CD4-positive, alpha-beta T cell treated with Interleukin-2 at 100 ng/mL for 4 hours (primary cell): Measurements from ENCODE around the gene SCAMP5.
A peak's percentile ranks its signal among the peaks of the same experiment; 100 is the strongest.

Experiments
- DNase-seq: peaks from one replicate; pipeline ENCODE4 v3.0.0-alpha.2; 2020; ENCODE audit warnings: low spot score

SCAMP5 gene, protein sequence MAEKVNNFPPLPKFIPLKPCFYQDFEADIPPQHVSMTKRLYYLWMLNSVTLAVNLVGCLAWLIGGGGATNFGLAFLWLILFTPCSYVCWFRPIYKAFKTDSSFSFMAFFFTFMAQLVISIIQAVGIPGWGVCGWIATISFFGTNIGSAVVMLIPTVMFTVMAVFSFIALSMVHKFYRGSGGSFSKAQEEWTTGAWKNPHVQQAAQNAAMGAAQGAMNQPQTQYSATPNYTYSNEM

DNA sequence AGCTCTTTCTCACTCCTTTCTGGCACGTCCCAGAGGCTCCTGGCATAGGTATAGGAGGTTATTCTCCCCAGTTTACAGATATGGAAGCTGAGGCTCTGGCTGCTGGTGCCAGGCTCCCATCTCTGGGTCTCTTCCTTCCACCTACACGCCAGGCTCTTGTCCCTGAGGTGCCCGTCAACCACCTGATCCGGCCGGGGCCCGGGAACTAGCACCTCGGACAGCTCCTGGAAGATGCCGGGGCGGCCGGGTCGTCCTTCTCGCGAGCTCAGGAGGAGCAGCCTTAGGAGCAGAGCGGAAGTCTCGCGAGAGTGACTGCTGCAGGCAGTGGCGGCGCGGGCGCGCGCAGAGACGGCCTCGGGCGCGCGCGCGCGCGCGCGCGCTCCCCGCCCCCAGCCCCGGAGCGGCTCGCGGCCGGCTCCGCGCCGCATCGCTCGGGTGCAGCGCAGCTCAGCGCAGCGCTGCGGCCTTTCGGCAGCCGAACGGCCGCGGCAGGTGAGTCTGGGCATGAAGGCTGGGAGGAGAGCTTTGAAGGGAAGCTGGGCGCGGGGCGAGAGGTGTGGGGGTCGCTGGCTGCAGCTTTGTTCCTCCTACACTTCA is at the start of gene SCAMP5:
Gene SCAMP5, plus strand, starts transcription at position 382 of the 597 bp plus-strand sequence. CDS start 16,277 bp downstream, outside the sequence.
- DNase-seq = peak; percentile 88

DNA sequence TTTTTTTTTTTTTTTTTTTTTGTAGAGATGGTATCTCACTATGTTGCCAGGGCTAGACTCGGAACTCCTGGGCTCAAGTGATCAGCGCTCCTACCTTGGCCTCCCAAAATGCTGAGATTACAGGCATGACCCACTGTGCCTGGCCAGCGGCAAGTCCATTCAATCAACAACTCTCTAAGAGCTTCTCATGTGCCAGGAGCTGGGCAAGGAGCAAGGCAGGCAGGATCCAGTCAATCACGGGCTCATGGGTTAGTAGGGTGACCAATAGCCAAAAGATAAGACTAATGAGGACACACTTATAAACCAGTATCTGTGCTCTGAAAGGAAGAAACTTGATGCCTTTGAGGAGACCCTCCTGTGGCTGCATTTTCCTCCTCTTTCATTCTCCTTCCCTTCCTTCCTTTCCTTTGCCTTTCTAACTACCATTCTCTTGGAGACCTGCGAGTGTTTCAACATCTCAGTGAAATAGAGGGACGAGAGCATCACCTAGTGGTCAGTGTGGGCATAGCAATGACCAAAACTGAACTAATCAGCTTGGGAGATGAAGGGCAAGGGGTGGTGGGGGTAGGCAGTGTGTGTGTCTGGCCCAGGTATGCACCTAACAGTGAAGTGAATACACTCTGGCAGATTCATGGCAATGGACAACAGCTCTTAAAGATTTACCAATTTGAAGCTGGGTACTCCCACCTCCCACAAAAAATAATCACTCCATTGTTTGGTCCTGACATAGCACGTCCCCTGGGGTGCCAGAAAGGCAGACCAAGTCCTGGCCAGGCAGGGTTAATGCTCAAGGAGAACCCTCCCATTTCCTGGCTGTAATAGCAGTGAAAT is 45.1 kb upstream of the SCAMP5 start:
- peak; percentile 86 for DNase-seq

DNA sequence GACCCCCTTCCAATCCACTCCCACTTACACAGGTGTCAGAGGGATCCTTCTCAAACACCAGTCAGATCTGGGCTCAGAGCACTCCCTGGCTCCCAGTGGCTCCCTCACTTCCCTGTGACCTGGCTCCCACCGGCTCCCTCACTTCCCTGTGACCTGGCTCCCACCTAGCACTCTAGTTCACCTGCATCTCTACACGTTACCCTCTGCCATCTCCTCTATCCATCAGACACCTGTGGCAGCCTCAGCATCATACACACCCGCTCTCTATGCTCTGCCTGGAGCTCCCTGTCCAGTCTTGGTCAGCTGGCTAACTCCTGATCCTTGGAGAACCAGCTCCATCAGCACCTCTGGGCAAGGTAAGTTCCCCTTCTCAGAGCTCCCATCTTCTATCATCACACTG is 44.4 kb upstream of the SCAMP5 start:
- DNase-seq = no peak

DNA sequence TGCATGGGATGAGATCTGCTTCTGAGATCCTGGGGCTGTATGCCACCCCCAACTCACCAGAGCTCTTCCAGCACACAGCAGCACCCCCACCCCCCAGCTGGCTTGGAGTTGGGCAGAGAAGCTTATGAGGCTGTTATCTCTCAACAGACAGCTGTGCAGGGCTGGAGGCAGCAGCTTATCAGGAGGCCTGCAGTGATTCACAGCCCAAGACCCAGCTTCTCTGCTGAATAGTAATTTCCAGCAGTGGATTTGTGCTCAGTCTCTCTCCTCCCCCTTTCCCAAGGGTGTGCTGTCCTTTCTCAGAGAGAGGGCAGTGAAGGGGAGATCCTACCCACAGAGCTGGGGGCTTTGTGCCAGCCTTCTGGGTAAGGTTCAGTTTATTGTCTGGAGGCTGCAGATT is 40.8 kb upstream of the SCAMP5 start:
- DNase-seq = no peak

DNA sequence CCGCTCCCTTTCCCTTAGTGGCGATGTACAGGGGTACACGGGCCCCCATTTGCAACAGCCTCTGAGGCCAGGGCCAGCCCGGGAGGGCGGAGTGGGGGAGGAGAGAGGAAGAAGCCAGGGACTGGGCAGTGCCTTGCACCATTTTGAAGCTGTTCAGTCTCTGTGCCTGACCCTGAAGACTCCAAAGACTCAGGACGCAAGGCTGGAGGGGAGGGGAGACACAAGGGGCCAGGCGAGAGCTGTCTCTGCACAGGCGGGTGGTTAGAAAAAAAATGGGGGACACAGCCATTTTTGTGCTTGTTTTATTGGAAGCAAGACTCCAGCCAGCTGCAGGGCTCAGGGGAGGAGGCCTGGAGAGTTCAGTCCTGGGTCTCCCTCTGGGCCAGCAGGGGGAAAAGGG is 40.3 kb upstream of the SCAMP5 start:
- DNase-seq = no peak

DNA sequence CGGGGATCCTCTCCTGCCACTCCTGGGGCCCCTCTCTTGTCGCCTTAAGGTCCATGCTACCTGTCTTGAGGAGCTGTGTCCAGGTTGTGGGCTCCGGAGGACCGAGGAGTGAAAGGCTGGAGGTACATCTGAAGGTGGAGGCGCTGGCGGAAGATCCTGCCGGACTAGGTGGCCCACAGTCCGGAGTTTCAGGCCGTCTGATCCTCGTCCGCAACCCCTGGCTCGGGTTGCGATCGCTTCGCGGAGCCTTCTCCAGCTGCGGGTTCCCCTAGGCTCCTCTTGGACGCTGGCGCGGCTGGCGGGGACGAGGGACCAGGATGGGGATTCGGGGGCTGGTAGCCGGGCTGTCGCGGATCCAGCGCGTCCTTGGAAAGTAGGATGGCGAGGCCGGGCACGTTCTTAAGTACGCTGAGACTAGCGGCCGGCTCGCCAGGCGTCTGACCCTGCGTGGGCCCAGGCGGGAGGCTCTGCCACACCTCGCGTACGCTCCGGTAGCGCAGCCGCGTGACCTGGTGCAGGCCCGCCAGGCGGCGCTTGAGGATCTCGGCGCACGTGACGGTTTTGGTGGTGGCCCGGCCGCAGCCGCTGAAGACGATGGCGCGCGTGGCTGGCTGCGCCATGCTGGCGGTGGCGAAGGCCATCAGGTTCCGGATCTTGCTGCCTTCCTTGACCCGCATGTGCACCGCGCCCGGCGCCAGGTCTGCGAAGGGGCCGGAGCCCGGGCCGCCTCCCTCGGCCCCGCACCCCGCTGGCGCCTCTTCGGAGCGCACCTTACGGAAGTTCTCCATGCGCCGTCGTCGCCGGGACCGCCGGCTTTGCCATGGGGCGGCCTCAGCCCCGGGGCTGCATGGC is 39.3 kb upstream of the SCAMP5 start:
- DNase-seq = peak; percentile 61

DNA sequence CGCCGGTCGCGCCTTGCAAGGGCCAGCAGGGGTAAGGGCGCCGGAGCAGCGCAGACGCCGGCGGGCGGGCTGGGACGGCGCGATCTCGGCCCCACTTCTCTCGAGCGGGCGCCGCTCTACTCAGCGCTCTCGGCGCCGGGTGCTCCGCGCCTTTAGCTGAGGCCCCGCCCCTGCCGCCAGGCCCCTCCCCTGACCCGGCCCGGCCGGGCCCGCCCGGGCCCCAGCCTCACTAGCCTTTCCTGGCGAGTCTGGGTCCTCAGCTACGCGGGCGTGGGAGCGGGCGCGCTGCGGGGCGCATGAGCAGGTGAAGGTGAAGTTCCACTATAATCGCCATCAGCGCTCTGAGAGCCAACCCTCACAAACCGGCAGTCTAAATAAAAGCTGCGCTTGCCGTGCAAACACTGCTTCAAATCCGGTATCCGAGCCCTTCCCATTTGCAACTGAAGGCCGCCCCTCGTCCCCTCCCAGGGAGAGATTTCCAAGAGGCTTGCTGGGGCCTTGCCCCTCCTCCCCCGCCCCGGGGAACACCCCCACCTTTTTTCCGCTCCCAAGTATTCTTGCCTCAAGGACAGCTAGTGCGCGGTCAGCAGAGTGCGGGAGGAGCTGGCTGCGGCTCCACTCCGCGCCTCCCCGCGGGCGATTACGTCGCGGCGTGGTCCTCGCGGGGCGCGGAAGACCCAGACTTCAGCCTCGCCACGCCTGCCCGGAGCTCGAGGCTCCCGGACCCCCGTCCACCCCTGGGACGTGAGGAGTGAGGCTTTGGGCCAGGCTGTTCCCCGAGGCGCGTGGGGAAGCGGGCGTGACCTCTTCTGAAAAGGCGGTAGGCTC is 38.5 kb upstream of the SCAMP5 start, which contains the start of gene RPP25:
Gene RPP25, minus strand, starts transcription at position 125 of the 828 bp plus-strand sequence. CDS start 189 bp downstream, outside the sequence.
- DNase-seq = peak; percentile 57

DNA sequence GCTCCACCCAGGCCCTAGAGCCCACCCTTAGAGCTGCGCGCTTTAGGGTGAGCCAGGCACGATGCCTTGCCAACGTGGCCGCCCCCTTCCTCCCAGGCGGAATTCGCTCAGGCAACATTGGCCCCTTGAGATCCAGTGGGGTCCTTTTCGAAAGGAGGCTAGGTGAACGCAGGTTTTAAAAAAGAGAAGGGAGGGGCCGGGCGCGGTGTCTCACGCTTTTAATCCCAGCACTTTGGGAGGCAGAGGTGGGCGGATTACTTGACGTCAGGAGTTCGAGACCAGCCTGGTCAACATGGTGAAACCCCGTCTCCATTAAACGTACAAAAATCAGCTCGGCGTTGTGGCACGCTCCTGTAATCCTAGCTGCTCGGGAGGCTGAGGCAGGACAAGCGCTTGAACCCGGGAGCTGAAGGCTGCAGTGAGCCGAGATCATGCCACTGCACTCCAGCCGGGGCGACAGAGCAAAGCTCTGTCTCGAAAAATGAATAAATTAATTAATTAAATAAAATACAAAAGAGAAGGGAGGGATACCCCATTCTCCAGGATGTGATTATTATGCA is 37.8 kb upstream of the SCAMP5 start:
- DNase-seq = no peak

DNA sequence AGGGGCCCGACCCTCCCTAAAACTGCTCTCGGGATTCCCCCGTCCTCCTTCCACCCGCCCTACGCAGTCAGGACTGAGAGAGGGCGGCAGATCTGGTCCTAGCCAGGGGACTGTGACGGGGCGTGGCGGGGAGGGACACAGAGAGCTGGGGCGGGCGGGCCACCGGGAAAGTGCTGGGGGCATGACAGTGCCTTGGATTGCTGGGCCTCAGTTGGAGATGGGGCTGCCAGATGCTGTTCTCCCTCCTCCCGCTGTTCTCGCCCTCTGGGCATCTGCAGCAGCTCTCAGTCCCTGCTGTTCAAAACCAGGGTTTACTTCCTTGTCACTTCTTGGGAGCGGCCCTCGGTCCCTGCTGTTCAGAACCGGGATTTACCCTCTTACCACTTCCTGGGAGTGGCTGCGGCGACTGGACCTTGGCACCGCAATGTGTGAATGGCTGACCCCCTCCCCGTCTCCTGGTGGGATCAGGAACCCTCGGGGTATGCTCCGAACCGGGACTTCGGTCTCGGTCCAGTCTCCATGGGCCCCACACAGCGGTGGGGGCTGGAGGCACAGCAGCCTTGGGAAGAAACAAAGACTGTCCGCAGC is 36.9 kb upstream of the SCAMP5 start:
- no peak for DNase-seq

DNA sequence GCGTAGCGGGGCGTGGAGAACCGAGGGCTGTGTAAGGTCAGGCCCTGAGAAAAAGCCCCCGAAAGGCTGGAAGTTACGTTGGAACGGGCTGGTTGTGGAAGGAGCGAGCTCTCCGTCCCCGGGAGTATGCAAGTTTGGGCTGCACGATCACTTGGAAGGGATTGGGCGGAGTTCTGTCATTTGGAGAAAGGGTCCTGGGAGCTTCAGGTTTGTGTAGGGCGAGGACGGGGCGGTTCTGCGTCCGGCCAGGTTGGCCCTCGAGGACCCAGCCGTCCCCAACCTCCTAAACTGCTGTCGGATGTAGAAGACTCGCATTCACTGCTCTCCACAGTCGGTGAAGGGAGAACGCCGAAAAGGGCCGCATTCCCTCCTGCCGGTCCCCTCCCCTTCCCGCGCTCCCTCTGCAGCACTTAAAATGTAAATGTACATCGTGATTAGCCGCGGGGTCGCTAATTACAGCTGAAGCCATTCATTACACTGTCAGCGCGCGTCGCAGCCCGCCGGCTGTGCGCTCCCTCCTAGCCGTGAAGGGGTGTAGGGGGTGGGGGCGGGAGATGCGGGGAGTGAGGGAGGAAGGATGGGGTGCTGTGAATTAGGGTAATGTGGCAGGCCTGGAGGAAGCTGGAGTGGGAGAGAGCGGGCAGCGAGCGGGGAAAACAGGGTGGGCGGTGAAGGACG is 36.3 kb upstream of the SCAMP5 start:
- no peak for DNase-seq

DNA sequence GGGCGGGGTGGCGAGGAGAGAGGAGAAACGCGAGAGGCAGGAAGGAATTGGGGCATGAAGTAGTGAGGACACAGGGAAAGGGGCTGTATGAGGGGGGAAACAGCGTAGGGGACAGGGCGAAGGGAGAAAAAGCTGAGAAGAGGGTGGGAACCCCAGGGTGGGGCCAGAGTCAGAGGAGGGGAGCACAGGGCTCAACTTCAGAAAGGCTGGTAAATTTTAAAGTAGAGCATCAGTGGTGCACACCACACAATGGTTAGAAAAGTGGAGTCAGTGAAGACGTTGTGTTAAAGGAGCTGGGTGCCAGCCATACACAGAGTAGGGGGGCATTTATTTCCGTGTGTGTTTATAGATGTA is 35.8 kb upstream of the SCAMP5 start:
- DNase-seq = no peak

DNA sequence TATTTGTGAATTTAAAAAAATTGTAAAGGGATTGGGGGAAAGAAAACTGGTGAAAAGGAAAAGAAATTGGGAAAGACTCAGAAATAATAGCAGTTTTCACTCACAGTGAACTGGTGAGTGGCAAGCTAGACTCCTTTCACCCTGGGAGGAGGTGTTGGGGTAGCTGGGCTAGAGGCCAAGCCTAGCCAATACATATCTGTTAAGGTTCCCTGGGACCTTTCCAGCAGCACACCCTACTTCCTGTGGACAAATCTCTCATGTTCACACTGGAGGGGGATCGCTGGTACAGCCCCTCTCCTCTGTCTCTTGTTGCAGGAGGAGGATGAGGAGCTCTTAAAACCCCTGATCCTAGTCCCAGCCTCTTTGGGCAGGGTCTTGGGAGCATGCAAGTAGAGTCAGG is 35.1 kb upstream of the SCAMP5 start:
- no peak for DNase-seq

DNA sequence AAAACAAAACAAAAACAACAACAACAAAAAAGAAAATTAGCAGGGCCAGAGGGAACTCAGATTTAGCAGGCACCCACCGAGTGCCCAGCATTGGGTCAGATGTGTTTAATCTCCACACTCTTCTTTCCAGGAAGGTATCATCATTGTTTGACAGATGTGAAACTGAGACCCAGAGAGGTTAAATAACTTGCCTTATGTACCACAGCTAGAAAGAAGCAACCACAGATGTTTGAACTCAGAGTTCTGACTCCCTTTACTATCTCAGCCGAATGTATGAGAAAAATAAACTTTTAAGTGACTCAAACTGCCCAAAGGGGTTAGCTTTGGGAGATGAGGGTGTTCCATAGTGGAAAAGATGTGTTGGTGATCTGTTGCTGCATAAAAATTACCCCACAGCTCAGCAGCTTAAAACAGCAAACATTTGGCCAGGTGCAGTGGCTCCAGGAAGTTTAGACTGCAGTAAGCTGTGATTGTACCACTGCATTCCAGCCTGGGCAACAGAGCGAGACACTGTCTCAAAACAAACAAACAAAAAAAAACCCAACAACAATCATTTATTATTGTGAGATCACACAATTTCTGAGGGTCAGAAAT is 34.3 kb upstream of the SCAMP5 start:
- DNase-seq = no peak

DNA sequence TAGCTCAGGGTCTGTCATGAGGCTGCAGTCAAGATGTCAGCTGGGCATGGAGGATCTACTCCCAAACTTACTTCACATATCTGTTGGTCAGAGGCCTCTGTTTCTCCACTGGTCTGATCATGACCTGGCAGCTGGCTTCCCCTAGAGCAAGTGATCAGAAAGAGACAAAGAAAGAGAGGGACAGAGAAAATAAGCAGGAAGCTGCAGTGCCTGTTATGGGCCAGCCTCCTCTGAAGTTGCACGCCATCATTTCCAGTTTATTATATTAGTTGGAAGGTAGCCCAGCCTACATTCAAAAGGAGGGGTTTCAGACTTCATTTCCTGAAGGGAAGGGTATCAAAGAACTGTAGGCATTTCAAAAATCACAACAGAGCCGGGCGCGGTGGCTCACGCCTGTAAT is 33.7 kb upstream of the SCAMP5 start:
- DNase-seq = no peak

DNA sequence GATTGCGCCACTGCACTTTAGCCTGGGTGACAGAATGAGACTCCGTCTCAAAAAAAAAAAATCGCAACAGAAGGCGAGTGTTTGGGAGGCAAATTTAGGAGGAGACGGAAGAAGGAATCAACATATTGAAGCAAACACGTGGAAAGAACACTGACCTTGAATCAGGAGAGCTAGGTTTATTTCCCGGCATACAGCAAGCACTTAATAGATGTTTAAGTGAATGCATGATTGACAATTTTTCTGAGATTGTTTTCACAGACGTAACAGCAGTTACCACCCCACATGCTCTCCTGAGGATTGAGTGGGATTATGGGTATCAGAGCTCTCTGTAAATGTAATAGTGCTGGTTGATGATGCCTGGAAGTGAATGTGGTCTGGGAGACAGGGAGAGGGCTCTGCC is 33.1 kb upstream of the SCAMP5 start:
- no peak for DNase-seq

DNA sequence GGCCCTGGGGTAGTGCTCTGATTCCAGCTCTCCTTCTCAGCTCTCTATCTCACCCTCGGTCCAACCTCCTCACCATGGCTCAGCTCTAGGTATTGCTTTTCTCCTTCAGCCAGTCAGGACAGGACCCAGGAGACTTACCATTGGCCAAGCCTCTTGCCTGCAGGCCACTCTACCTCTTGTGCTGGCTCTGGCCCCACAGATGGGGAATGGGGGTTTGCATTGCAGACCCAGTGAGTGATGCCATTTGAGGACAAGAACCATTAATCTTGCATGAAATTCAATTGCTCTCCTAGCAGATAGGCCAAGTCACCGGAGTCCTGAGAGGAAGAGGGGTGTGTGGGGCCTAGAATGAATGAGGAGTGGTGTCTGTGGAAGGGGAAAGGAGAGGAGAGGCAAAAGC is 32.7 kb upstream of the SCAMP5 start:
- DNase-seq = no peak

DNA sequence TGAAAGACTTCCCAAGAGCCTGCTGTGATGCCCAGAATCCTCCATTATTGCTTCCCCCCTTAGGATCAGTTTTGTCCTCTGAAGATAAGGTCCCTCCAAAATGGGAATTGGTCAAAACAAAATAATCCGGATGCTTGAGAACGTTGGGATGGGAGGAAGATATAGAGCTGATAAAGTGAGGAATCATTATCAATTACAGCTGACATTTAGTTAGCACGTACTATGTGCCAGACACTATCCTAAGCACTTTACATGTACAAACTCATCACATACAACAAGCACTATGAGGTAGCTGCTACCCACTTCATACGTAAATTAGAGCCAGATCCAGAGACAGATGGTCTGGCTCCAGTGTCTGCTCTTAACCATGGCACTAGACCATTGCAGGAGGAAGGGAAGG is 32.1 kb upstream of the SCAMP5 start:
- no peak for DNase-seq

DNA sequence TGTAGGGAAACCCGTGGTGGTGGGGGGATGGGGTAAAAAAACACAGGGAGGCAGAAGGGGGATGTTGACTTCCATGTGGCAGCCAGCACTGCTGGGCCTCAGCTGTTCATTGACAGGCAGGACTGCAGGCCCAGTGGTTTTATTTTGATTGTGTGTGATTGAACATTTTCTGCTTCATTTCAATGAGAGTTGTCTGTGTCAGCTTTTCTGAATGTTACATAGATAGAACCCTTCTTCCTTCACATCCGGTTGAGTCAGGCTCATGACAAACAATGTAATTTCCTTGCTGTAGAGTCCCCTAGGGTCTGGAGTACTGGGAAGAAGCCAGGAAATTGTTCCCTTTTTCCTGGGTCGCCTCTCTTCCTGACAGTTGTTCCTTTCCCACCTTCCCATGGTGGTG is 30.6 kb upstream of the SCAMP5 start:
- DNase-seq = no peak

DNA sequence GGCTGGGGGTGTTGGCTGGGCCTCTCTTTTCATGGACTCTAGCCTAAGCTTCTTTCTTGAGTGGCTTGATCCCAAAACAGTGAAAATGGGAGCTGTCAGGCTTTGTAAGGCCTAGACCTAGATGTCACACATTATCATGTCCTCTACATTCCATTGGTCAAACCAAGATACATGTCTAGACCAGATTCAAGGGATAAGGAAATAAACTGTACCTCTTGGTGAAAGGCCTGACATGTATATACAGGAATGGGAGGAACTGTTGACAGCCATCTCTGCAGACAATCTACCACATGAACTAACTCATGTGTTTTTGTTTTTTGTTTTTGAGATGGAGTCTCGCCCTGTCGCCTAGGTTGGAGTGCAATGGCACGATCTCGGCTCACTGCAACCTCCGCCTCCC is 27.7 kb upstream of the SCAMP5 start:
- DNase-seq = no peak

DNA sequence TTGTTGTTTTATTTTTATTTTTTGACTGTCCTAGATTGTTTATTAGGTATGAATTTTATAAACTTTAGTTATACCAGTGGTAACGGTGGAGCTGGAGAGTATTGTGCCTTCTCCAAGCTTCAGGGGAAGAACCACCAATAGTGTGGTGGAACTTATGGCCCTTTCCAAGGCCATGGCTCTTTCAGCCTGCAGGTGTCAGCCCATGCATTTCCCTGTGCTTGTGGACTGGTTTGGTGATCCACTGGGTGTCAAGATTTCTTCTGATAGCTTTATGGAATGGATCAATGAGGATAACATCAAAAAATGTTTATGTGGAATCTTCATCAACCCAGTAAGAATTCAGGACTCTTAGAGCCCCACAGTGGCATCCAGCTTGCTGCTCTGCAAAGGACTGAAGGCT is 19.2 kb upstream of the SCAMP5 start:
- no peak for DNase-seq
